DMS153 (cell line): ENCODE data around the gene CENPP.

Source experiments
- DNase-seq: peaks from one replicate; lab custom pipeline; 2025; lab: John Stamatoyannopoulos, UW

Gene CENPP

DNA sequence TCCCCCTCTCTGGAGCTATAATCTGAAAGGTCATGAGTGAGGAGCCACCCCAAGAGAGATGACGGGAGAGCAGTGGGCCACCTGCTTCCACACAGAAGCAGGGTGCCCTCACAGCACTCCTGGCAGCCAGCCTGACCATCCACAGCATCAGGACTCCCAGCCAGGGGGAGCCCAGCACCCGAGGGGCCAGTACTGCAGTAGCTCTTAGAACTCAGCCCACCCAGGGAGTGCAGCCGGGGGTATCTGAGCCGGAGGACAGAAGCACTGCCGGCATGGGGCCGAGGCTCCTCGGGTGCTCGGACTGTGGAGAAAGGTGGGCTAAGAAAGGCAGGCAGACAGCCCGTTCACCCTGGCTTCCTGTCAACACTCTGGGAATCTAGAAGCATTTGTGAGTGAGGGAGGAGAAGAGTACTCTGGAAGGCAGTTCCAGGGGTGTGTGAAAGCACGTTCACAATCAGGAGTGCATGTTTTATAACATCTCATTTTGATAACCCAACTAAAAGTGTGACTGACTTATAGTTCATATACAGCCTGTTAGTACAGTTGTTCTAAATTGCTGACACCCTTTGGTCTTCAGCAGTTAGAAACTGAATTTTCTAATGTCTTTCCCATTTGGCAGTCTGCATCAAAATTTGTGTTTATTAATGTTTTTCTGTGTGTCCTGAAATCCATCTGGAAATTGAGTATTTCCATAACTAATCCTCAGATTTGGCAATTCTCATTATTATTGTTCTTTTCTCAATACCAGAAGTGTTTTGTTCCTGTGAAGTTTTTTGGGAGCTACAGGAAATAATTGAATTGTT is 182.5 kb downstream of the CENPP start:
- no peak for DNase-seq

DNA sequence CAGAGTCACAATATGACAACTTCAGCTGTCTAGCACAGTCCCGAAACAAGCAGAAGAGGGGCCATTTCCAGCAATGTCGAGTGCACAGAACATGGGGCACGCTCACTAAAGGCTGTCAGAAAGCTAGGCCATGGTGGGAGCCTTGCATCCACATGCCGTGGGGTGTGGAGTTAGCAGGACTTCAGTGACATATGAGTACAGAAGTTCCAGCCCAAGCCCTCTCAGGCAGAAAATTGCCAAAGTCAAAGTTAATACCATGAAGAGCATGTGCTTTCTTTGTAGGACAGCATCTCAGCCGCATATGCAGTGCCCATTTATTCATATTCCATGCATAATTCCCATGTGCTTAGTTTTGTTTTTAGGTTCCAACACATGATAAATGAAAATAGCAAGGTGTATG is 183.3 kb downstream of the CENPP start:
- DNase-seq: no peak

DNA sequence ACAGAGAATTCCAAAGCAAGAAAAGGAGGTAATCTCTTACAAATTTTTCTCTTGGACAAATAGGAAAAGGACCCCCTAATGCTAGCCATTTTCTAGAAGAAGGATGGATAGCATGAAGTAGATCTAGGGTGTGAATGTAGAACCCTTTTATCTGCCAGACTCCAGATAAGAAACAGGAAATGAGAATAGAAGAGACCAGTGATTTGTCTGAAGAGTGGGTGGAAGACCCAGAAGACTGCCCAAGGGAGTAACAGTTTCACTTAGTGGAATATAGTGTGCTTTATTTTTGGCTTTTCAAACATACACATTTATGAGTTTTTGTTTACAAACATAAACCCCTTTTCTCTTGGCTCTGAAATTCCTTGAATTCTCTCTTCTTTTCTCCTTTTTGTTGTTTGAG is 185.0 kb downstream of the CENPP start:
- no peak for DNase-seq

DNA sequence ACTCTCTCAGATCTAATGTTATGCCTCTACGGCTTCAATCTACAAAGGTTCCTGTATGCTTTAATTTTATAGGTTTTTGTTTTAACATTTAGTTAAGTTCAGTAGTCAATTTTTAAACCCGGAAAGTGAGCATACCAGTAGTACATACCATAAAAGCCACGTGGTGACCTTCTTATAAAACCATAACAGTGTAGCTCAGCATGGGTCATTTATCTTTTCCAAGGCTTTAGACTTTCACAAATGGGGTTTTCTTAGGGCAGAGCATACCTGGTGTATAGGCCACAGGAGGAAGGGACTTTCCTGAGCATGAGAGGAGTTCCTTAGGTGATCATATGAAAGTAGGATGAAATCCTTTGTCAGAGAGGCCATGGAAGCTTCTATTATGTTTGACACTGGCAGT is 186.9 kb downstream of the CENPP start:
- no peak for DNase-seq

DNA sequence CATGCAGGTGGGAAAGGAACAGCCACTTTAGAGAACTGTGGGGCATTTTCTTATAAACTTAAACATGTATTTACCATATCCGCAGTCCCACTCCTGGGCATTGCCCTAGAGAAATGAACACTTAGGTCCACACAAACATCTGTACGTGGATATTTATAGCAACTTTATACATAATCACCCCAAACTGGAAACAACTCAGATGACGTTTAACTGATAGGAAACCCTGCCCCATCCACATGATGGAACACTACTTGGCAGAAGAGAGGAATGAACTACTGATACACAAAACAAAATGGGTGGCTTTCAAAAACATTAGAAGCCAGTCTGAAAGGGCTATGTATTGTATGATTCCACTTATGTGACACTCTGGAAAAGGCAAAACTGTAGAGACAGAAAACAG is 187.6 kb downstream of the CENPP start:
- DNase-seq: no peak

DNA sequence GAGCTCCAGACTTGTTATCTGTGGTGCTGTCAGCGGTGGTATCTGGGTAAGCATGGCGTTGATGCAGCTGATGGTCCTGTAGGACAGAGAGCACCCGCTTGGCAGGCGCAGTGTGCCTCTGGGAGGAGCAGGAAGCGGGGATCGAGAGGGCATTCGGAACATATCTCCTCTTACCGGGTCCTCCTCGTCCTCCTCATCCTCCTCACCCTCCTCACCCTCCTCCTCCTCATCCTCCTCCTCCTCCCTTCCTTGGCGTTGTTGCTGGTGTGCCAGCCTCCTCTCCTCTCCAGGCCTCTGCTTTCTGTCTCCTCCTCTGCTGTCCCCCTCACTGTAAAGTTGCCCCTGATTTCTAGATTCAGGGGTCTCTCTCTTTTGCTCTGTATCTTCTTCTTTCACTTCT is 188.9 kb downstream of the CENPP start:
- DNase-seq: no peak

DNA sequence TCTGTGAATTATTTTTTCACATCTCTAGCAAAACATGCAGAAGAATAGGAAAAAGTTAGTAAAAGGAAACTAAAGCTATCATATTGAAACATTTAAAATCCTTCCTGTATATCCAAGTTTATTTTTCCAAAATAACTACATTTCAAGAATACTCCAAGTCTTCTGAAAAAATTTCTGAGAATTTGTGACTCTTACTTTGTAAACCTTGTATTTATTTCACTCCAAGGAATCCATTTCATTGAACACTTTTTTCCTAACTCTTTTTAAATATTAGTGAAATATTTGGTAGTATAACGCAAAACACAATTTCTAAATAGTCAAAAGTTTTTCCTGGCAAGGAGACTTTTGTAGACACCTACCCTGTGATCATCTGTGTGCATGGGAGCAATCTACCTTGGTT is 190.8 kb downstream of the CENPP start:
- DNase-seq: no peak

DNA sequence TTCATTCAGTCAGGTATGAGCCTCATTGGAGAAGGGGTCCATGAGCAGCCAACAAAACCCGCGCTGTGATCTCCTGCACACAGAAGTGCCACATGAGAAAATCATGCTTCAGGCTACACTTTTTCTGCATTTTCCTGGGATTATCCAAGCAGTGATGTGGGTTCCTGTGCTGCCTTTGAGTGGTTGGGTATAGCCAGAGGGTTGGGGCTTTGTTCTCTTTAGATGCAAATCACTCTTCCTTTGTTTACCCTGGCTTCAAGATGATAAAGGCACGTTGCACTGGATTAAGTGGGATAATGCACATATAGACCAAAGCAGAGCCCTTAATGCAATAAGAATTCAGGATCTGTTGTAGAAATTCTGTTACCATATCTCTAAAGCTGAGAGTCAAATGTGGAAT is 191.3 kb downstream of the CENPP start:
- DNase-seq: no peak

DNA sequence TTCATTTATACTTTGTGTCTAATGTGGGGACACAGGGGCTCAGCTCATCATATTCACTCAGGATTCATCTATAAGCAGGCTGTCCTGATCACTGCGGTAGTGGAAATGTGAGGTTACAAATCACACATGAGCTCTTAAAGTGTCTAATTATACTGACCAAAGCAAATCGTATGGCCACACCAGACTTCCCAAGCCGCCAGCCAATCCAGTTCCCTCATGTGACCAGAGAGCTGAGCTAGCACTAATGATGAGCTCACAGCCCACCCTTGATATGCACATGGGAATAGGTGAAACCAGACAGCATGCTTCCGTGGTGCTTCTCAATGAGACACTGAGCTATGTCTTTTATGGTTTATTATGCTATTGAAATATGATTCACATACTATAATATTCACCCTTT is 192.4 kb downstream of the CENPP start:
- DNase-seq: no peak

DNA sequence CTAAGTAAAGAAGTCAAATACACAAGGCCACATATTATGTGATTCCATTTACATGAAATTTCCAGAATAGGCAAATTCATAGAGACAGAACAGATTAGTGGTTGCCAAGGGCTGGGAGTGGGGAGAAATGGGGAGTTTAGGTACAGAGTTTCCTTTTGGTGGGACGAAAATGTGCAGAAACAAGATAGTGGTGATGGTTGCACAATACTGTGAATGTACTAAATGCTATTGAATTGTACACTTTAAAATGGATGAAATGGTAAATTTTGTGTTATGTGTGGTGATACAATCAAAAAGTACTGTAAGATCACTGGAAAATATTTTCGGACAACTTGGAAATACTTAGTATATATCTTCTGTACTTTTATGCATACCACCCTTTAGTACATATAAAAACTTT is 195.1 kb downstream of the CENPP start:
- DNase-seq: no peak

DNA sequence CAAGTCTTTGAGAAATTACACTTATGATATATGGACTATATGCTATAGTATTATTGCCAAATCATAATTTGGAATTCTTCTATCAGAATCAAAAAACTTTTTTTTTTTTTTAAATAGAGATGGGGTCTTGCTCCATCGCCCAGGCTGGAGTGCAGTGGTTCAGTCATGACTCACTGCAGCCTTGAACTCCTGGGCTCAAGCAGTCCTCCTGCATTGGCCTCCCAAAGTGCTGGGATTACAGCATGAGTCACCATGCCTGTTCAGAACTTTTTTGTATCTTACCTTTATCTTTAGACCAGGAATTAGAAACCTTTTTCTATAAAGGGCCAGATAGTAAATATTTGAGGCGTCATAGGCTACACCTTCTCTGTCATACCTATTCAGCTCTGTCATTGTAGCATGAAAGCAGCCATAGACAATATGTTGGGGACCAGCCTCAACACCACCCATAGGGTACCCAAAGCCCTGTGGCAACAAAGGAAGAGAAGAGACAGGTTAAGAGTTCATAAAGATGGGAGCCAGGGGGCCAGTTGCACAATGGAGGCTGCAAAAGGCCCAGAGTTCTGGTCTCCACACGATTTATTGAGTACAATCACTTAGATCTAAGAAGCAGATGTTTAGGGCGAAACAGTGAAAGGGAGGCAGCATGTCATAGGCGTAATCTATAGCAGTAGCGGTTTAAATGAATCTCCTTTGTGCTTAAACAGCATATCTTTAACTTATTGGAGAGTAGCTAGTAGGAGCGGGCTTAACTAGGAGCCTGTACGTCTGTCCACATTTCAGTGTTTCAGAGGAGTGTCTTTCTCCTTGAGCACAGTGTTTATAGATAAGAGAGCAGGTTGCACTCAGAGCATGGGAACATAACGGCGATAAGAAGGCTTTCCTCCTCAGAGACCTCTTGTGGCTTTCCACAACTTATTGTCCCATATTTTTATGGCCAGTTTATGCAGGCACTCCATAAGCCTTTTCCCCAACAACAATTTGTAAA is 197.5 kb downstream of the CENPP start:
- no peak for DNase-seq

DNA sequence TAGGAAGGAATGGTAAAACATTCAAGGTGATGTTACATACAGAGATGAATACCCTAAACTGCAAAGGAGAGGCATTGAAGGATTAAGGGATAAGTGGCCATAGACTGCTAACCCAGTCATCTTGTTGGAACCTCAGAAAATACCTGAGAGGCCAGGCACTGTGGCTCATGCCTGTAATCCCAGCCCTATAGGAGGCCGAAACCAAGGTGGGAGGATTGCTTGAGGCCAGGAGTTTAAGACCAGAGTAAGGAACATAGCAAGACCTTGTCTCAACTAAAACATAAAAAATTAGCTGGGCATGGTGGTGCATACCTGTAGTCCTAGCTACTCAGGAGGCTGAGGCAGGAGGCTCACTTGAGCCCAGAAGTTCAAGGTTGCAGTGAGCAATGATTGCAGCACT is 199.1 kb downstream of the CENPP start:
- DNase-seq: no peak

DNA sequence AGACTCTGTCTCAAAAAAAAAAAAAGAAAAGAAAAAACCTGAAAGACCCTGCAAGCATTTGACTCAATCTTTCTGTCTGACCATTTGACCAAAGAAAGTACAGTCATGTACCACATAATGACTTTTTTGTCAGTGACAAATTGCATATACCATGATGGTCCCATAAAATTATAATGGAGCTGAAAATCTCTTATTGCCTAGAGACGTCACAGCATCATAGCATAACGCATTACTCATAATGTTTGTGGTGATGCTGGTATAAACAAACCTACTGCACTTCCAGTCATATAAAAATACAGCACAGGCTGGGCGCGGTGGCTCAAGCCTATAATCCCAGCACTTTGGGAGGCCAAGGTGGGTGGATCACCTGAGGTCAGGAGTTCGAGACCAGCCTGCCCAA is 199.6 kb downstream of the CENPP start:
- no peak for DNase-seq

DNA sequence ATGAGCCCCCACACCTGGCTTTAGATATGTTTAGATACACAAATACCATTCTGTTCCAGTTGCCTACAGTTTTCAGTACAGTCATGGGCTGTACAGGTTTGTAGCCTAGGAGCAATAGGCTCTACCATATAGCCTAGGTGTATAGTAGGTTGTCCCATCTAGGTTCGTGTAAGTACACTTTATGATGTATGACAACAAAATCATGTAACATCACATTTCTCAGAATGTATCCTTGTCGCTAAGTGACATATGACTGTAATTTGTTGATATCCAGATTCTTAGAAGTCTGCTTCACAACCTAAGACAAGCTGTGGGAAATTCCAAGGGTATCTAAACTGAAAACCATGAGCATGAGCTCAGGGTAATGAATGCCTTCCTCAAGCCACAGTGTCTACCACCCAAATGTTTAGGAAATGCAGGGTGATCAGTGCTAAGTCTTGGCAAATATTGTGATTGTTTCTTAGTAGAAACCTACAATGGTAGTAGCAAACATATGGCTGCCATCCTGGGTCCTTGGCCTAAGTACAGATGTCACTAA is 201.6 kb downstream of the CENPP start:
- DNase-seq: no peak

DNA sequence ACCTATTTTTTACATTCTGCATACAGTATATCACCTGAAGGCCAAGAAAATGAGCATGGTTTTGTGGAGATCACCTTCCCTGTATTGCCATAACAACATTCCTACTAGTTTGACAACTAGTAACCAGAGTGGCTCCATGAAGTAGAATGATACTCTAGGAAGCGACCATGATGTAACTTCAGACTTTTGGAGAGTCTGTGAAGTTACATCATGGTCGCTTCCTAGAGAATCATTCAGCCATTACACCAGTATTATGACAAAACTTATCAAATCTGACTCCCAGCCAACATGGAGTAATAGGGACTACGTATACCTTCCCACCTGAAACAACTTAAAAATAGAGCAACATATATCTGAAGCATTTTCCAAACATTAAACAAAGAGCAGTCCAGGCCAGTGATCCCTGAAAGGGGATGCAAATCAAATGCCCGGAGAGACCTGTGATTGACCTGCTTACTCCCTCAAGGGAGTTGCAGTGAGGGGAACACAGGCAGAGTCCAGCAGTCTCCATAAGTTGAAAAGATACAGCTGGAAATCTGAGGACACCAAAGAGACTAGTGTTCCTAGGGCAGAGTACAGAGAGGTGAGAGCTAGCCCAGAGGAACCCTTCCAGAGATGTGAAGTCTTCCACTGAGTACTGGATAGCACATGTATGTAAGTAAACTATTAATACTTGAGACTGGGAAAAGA is 202.2 kb downstream of the CENPP start:
- DNase-seq: no peak

DNA sequence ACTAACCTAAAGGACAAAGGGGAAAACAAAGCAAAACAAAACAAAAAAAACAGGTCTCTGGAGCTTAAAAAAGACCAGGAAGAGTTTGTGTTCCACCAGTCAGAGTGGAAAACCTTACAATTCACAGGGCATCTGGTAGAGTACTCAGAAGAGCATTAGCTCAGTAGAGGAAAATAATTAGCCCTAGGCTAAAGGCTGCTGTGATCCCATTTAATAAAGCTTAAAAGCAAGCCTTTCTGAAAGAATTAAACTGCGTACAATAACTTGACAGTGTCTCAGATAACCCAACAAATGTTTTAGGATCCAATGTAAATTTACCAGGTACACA is 202.7 kb downstream of the CENPP start:
- no peak for DNase-seq

DNA sequence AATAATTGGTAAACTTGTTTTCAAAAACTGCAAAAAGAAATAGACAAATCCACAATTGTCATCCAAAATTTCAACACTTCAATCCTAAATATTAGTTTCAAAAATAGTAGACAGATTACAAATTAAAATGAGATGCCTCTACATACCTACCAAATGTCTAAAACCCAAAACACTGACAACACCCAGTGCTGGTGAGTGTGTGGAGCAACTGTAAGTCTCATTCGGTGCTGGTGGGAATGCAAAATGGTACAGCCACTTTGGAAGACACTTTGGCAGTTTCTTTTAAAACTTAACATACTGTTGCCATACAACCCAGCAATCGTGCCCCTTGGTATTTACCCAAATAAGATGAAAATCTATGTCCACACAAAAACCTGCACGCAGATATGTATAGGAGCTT is 203.4 kb downstream of the CENPP start:
- DNase-seq: no peak

DNA sequence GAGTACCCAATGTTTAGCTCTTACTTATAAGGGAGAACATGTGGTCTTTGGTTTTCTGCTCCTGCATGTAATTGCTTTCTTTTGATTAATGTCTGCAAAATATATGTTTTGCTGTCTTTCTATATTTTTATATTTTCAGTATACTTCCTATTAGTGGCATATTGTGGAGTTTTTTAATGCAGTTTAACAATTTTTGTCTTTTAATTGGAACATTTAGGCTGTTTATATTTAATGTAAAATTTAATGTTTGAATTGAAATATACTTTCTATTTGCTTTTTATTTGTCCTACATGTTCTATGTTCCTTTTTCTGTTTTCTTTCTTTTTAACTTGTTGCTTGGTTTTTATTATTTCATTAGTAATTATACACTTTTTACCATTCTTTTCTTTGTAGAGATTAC is 205.1 kb downstream of the CENPP start:
- no peak for DNase-seq

DNA sequence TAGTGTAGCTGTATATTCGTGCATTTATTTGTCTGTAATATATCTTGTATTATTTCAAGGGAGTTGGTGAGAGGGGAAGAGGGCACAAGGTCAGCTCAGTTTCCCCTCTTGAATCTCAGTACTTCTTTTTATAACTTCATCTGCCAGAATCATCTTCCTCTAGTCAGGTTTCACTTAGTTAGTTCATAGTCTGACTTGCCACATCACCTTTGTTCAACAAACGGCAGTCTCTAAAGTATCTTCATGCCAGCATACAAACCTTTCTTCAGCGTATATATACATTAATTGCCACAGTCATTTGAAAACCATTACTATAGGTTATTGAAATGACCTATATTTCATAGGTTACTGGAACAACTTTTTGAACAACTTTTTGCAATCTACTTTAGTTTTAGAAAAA is 208.5 kb downstream of the CENPP start:
- DNase-seq: no peak

DNA sequence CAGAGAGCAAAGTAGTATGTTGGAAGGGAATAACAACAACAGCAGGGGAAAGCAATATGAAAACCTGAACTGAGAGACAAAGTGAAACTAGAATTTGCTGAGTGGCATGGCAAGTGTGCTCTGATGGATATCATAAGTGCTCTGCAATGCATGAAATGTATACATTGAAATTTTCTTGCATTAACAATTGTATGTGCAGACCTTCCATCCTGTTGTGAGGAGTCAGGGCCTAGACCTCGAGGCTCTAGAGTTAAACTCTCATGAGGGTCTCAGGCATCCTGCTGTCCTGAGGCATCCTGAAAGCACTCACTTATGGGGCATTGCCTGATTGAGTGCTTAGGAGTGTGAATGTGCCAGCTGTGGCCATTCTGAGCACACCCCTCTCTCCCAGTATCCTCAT is 208.9 kb downstream of the CENPP start:
- DNase-seq: no peak

DNA sequence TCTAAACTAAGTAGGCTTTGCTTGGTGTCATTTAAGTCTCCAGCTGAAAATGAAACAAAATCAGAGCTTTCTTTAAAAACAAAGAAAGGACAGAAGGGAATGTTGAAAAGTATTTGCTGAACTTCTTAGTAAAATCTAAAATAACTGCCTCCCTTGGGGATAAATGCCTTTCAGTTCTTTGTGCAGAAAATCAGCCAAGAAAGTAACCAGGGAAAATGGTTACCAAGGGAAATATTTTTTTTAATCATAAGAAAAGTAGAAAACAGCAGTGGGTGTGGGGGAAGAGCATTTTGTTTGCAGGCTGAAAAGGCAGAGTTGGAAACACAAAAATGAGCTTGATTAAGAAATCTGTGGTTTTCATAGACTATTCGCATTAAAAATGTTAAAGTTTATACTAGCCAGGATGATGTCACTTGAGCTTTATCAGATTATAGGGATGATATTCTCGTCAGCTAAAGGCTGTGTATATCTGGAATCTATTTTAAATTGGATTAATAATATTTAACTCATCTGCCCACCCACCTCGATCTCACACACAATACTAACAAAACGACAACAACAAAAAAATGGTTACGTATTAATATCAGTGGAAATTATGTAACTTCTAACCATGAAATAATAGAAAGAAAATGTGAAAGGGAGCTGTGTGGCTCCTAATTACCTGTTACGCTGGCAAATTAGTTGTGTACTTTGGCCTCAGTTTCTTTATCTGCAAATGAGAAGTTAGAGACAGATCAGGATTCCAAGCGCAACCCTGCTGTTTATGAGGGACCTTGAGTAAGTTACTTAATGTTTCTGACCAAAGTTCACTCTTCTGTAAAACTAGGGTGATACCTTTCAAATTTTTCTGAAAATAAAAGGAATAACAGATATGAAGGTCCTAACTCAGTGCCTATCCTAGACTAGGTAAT is 210.4 kb downstream of the CENPP start, which contains the start of gene ECM2:
Gene ECM2, minus strand, starts transcription at position 51 of the 911 bp plus-strand sequence. CDS start 13,124 bp downstream, outside the sequence.
- no peak for DNase-seq
